ENCODE results near the gene SNX5. TPM values are rescaled to one million over a fixed set of nuclear protein-coding genes. Genes with fewer than 3 reads are reported as not detected.

SNX5 gene
- 64.5 TPM for total RNA-seq

GRCh38 chr20:17968366-17969277 lies at the start of gene SNX5, which contains the start of gene MGME1:
Gene SNX5 (minus strand): TSS chr20:17968794. CDS start chr20:17968425, 369 bp downstream.
Gene MGME1 (plus strand): TSS chr20:17969018. CDS start chr20:17969860, 842 bp downstream.
- peak; percentile 100 for DNase-seq (ENCODE audit: low spot score)

- DNase-seq (ENCODE audit: low spot score) = no peak
Measured at GRCh38 chr20:18018100-18018499, 49.5 kb upstream of the SNX5 start.

- DNase-seq (ENCODE audit: low spot score) = no peak
Measured at GRCh38 chr20:18016772-18017171, 48.2 kb upstream of the SNX5 start.

GRCh38 chr20:18014411-18014810 lies 45.8 kb upstream of the SNX5 start:
- DNase-seq (ENCODE audit: low spot score) = no peak

- DNase-seq (ENCODE audit: low spot score) = no peak
Measured at GRCh38 chr20:18012901-18013300, 44.3 kb upstream of the SNX5 start.

GRCh38 chr20:18011951-18012645 lies 43.5 kb upstream of the SNX5 start:
- no peak for DNase-seq (ENCODE audit: low spot score)

GRCh38 chr20:18011482-18011881 lies 42.9 kb upstream of the SNX5 start:
- no peak for DNase-seq (ENCODE audit: low spot score)

GRCh38 chr20:18009116-18009515 lies 40.5 kb upstream of the SNX5 start:
- DNase-seq (ENCODE audit: low spot score) = no peak

GRCh38 chr20:18007534-18008292 lies 39.1 kb upstream of the SNX5 start:
- DNase-seq (ENCODE audit: low spot score) = peak; percentile 23

GRCh38 chr20:18006684-18007083 lies 38.1 kb upstream of the SNX5 start:
- no peak for DNase-seq (ENCODE audit: low spot score)

- no peak for DNase-seq (ENCODE audit: low spot score)
Measured at GRCh38 chr20:18005990-18006364, 37.4 kb upstream of the SNX5 start.

- DNase-seq (ENCODE audit: low spot score) = no peak
Measured at GRCh38 chr20:18005170-18005989, 36.8 kb upstream of the SNX5 start.

GRCh38 chr20:18004384-18005031 lies 35.9 kb upstream of the SNX5 start:
- no peak for DNase-seq (ENCODE audit: low spot score)

GRCh38 chr20:18003897-18004296 lies 35.3 kb upstream of the SNX5 start:
- DNase-seq (ENCODE audit: low spot score) = no peak

GRCh38 chr20:18001131-18001921 lies 32.7 kb upstream of the SNX5 start:
- peak; percentile 65 for DNase-seq (ENCODE audit: low spot score)

- DNase-seq (ENCODE audit: low spot score) = no peak
Measured at GRCh38 chr20:17999566-17999965, 31.0 kb upstream of the SNX5 start.

GRCh38 chr20:17998446-17998845 lies 29.9 kb upstream of the SNX5 start:
- no peak for DNase-seq (ENCODE audit: low spot score)

GRCh38 chr20:17995967-17996819 lies 27.6 kb upstream of the SNX5 start:
- peak; percentile 44 for DNase-seq (ENCODE audit: low spot score)

- DNase-seq (ENCODE audit: low spot score) = no peak
Measured at GRCh38 chr20:17993546-17993945, 25.0 kb upstream of the SNX5 start.

Measured in mucosa of gallbladder (tissue), 1 donor.